DOHH2 (cell line): ENCODE results near the gene DEF6.

Source experiments
- H3F3A ChIP-seq: fragments of 200-600 bp; sonication (generic), shearing (Covaris generic); 2 replicates; pipeline ENCODE4 v1.6.0; 2016; ENCODE audit warnings: antibody characterized with exemption, mild to moderate bottlenecking; ENCODE audit not compliant: control insufficient read depth, insufficient read depth
- H3K27ac ChIP-seq: fragments of 200-600 bp; sonication (generic); 2 replicates; pipeline ENCODE4 v1.5.1; 2014; ENCODE audit warnings: low read depth, mild to moderate bottlenecking, low read length, moderate library complexity
- H3K27me3 ChIP-seq: fragments of 200-600 bp; sonication (generic); 2 replicates; pipeline ENCODE4 v1.6.1; 2014; ENCODE audit warnings: mild to moderate bottlenecking, low read length, mixed read lengths; ENCODE audit not compliant: control insufficient read depth
- H3K36me3 ChIP-seq: fragments of 200-600 bp; sonication (generic); 2 replicates; pipeline ENCODE4 v1.6.1; 2014; ENCODE audit warnings: mild to moderate bottlenecking, low read length, moderate library complexity, mixed read lengths; ENCODE audit not compliant: control insufficient read depth
- H3K4me1 ChIP-seq: fragments of 200-600 bp; sonication (generic); 2 replicates; pipeline ENCODE4 v1.6.1; 2014; ENCODE audit warnings: mild to moderate bottlenecking, low read length, mixed read lengths; ENCODE audit not compliant: control insufficient read depth
- H3K4me2 ChIP-seq: fragments of 200-600 bp; sonication (generic); 2 replicates; pipeline ENCODE4 v1.6.0; 2014; ENCODE audit warnings: mild to moderate bottlenecking, low read length, moderate library complexity
- H3K4me3 ChIP-seq: fragments of 200-600 bp; sonication (generic); 2 replicates; pipeline ENCODE4 v1.5.1; 2014; ENCODE audit warnings: mild to moderate bottlenecking, low read length, mixed read lengths
- H3K79me2 ChIP-seq: fragments of 200-600 bp; sonication (generic); 2 replicates; pipeline ENCODE4 v1.6.1; 2014; ENCODE audit warnings: mild to moderate bottlenecking, low read length, mixed read lengths; ENCODE audit not compliant: control insufficient read depth
- H3K9me2 ChIP-seq: fragments of 200-600 bp; sonication (generic); replicated peaks from 2 replicates; pipeline ENCODE4 v1.6.1; 2014; ENCODE audit warnings: mild to moderate bottlenecking, low read length, mixed read lengths; ENCODE audit not compliant: control insufficient read depth
- H3K9me3 ChIP-seq: fragments of 200-600 bp; sonication (generic); 2 replicates; pipeline ENCODE4 v1.6.1; 2014; ENCODE audit warnings: antibody characterized with exemption, low read length, mixed read lengths; ENCODE audit not compliant: control insufficient read depth, insufficient read depth
- H4K20me1 ChIP-seq: fragments of 200-600 bp; sonication (generic); 2 replicates; pipeline ENCODE4 v1.6.0; 2014; ENCODE audit warnings: low read depth, mild to moderate bottlenecking, antibody characterized with exemption, low read length, moderate library complexity; ENCODE audit not compliant: control insufficient read depth, insufficient read depth
- CTCF ChIP-seq: fragments of 200-600 bp; sonication (generic); IDR thresholded peaks from one replicate; pipeline ENCODE4 v1.5.1; 2014; ENCODE audit warnings: antibody characterized with exemption, mild to moderate bottlenecking, low read depth, low read length; ENCODE audit not compliant: poor library complexity, severe bottlenecking
- EZH2phosphoT487 ChIP-seq: fragments of 200-600 bp; sonication (generic); IDR thresholded peaks from 2 replicates; pipeline ENCODE4 v1.6.1; 2017; ENCODE audit warnings: borderline replicate concordance, mild to moderate bottlenecking, antibody characterized with exemption, low read length, moderate library complexity, mixed read lengths

The DEF6 gene

GRCh38 chr6:35342258-35343091 lies 44.9 kb downstream of the DEF6 start, which contains the start of gene PPARD:
PPARD (plus strand) TSS chr6:35342558; CDS start chr6:35411088, 68,530 bp downstream.
- H3K4me1 ChIP-seq, result peaks cover 40% of the 10 kb centered on the region
- H4K20me1 ChIP-seq, result 0 out of 2 replicates have a peak, but pooled peaks cover 7% of the 10 kb centered on the region
- peaks cover 30% of the 10 kb centered on the region for H3K79me2 ChIP-seq
- no peaks in the 10 kb centered on the region for H3F3A ChIP-seq
- no peaks in the 10 kb centered on the region for H3K9me3 ChIP-seq
- no peaks in the 10 kb centered on the region; the same call in 1 of the 2 replicates for H3K36me3 ChIP-seq
- H3K27me3 ChIP-seq, result no peaks in the 10 kb centered on the region
- H3K4me2 ChIP-seq, result peak within 1 kb of the TSS; percentile 84
- no peak within 1 kb of the TSS for H3K27ac ChIP-seq
- peak; percentile 99 for TF ChIP-seq CTCF
- TF ChIP-seq EZH2phosphoT487, result no peak
- no peaks in the 10 kb centered on the region for H3K9me2 ChIP-seq
- H3K4me3 ChIP-seq, result peak within 1 kb of the TSS; percentile 83

- H3K27me3 ChIP-seq, result no peaks in the 10 kb centered on the region
- TF ChIP-seq EZH2phosphoT487, result no peak
- no peaks in the 10 kb centered on the region; the same call in 1 of the 2 replicates for H3K36me3 ChIP-seq
- no peak overlapping the region for H3K27ac ChIP-seq
- peak overlapping the region; percentile 84 for H3K4me2 ChIP-seq
- no peaks in the 10 kb centered on the region for H3K9me3 ChIP-seq
- 0 out of 2 replicates have a peak, but pooled peaks cover 7% of the 10 kb centered on the region for H4K20me1 ChIP-seq
- H3K9me2 ChIP-seq, result no peaks in the 10 kb centered on the region
- H3K4me1 ChIP-seq, result peaks cover 41% of the 10 kb centered on the region
- H3K4me3 ChIP-seq, result peak overlapping the region; percentile 83
- no peaks in the 10 kb centered on the region for H3F3A ChIP-seq
- H3K79me2 ChIP-seq, result peaks cover 30% of the 10 kb centered on the region
These were observed 45.6 kb downstream of the DEF6 start for GRCh38 chr6:35343092-35343834.

GRCh38 chr6:35343835-35344550 lies 46.4 kb downstream of the DEF6 start:
- Histone ChIP-seq H4K20me1 (0 out of 2 replicates have a peak, but pooled peaks cover 7% of the 10 kb centered on the region), H3K4me3 (peak overlapping the region; percentile 83), H3K4me2 (peak overlapping the region; percentile 84), H3F3A (no peaks in the 10 kb centered on the region), H3K9me3 (no peaks in the 10 kb centered on the region), H3K36me3 (no peaks in the 10 kb centered on the region; the same call in 1 of the 2 replicates), H3K27me3 (no peaks in the 10 kb centered on the region), H3K9me2 (no peaks in the 10 kb centered on the region), H3K27ac (no peak overlapping the region), H3K4me1 (peaks cover 44% of the 10 kb centered on the region), H3K79me2 (peaks cover 30% of the 10 kb centered on the region)
- TF ChIP-seq EZH2phosphoT487, result no peak
- TF ChIP-seq CTCF, result no peak
